Trophoblast cell (in vitro differentiated cells and primary cell): ENCODE data around the gene PLA2G2F.

Source experiments
- DNase-seq, 2 donors: peaks; one replicate each; pipeline ENCODE4 v3.0.0-alpha.2; 2016
- H2AFZ ChIP-seq: 2 replicates; pipeline ENCODE4 v1.6.1; 2013; ENCODE audit warnings: low read length, moderate library complexity, mild to moderate bottlenecking; ENCODE audit not compliant: insufficient read depth, poor library complexity
- H2AK5ac ChIP-seq: 2 replicates; pipeline ENCODE4 v1.6.1; 2013; ENCODE audit warnings: mild to moderate bottlenecking, low read length
- H2BK120ac ChIP-seq: 2 replicates; pipeline ENCODE4 v1.6.1; 2013; ENCODE audit warnings: low read length, mild to moderate bottlenecking, moderate library complexity; ENCODE audit not compliant: insufficient read depth, poor library complexity
- H2BK12ac ChIP-seq: 2 replicates; pipeline ENCODE4 v1.6.1; 2013; ENCODE audit warnings: mild to moderate bottlenecking, low read length, moderate library complexity
- H2BK5ac ChIP-seq: 2 replicates; pipeline ENCODE4 v1.6.1; 2013; ENCODE audit warnings: low read length, low read depth, moderate library complexity, mild to moderate bottlenecking; ENCODE audit not compliant: poor library complexity
- H3K14ac ChIP-seq: 2 replicates; pipeline ENCODE4 v1.6.1; 2013; ENCODE audit warnings: mild to moderate bottlenecking, low read length
- H3K18ac ChIP-seq: 2 replicates; pipeline ENCODE4 v1.6.1; 2013; ENCODE audit warnings: mild to moderate bottlenecking, low read length
- H3K23ac ChIP-seq: 2 replicates; pipeline ENCODE4 v1.6.1; 2013; ENCODE audit warnings: low read length
- H3K27ac ChIP-seq: 2 replicates; pipeline ENCODE4 v1.5.1; 2013; ENCODE audit warnings: low read depth, mild to moderate bottlenecking, inconsistent platforms, low read length, moderate library complexity
- H3K27me3 ChIP-seq: 2 replicates; pipeline ENCODE4 v1.6.1; 2013; ENCODE audit warnings: inconsistent platforms, mild to moderate bottlenecking, low read length, moderate library complexity; ENCODE audit not compliant: insufficient read depth
- H3K36me3 ChIP-seq, 2 experiments: 1 replicate in 1 of 2; 2 replicates in 1 of 2; pipeline ENCODE4 v1.6.1; 2013; ENCODE audit warnings: low read length in 2 of 2, mild to moderate bottlenecking in 2 of 2, moderate library complexity in 1 of 2; ENCODE audit not compliant: insufficient read depth in 2 of 2, control insufficient read depth in 1 of 2
- H3K4ac ChIP-seq: 2 replicates; pipeline ENCODE4 v1.6.1; 2013; ENCODE audit warnings: low read depth, mild to moderate bottlenecking, low read length, moderate library complexity
- H3K4me1 ChIP-seq, 2 experiments: 1 replicate in 1 of 2; 2 replicates in 1 of 2; pipeline ENCODE4 v1.6.1; 2013; ENCODE audit warnings: low read length in 2 of 2, mild to moderate bottlenecking in 2 of 2, moderate library complexity in 1 of 2; ENCODE audit not compliant: insufficient read depth in 2 of 2, control insufficient read depth in 1 of 2
- H3K4me2 ChIP-seq: 2 replicates; pipeline ENCODE4 v1.6.1; 2013; ENCODE audit warnings: inconsistent platforms, mild to moderate bottlenecking, low read length, moderate library complexity
- H3K4me3 ChIP-seq: 2 replicates; pipeline ENCODE4 v1.5.1; 2013; ENCODE audit warnings: mild to moderate bottlenecking, low read depth, low read length, inconsistent platforms
- H3K79me1 ChIP-seq: one replicate; pipeline ENCODE4 v1.6.1; 2013; ENCODE audit warnings: low read length
- H3K79me2 ChIP-seq: 2 replicates; pipeline ENCODE4 v1.6.1; 2013; ENCODE audit warnings: low read length, mild to moderate bottlenecking; ENCODE audit not compliant: control insufficient read depth, insufficient read depth, poor library complexity
- H3K9ac ChIP-seq: 2 replicates; pipeline ENCODE4 v1.6.1; 2013; ENCODE audit warnings: mild to moderate bottlenecking, low read length
- H3K9me3 ChIP-seq: 2 replicates; pipeline ENCODE4 v1.6.1; 2013; ENCODE audit warnings: low read depth, mild to moderate bottlenecking, control low read depth, inconsistent platforms, low read length; ENCODE audit not compliant: insufficient read depth
- H4K12ac ChIP-seq: 2 replicates; pipeline ENCODE4 v1.6.1; 2013; ENCODE audit warnings: low read depth, mild to moderate bottlenecking, low read length, moderate library complexity
- H4K8ac ChIP-seq: 2 replicates; pipeline ENCODE4 v1.6.1; 2013; ENCODE audit warnings: low read depth, mild to moderate bottlenecking, low read length, moderate library complexity
- H4K91ac ChIP-seq: one replicate; pipeline ENCODE4 v1.6.1; 2013; ENCODE audit warnings: low read depth, mild to moderate bottlenecking, low read length, moderate library complexity
- WGBS: extraction: QIAGEN DNeasy Blood & Tissue Kit; methylation state at CpG from one replicate; pipeline ENCODE4 v1.1.7; 2013; ENCODE audit warnings: missing lambda C conversion rate; ENCODE audit not compliant: insufficient read length, insufficient coverage; ENCODE audit errors: extremely low coverage; 5-methylcytosine and 5-hydroxymethylcytosine counted together

The PLA2G2F gene

DNA sequence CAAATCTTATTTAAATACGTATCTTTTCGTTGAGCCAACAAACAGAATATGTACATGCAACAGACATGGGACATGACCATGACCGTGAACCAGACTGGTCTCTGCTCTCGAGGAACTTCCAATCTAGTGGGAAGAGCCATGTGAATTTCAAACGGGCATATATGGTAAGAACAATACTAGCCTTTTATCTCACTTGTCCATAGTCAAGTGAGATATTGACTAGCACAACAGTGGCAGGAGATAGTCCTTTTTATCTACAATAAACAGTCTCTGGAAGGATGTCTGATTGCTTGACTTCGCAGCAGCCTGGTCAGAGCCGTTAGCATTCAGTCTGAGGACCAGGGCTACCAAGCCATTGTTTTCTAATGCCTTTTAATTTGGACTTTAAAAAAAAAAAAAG lies 59.8 kb downstream of the PLA2G2F start:
- H2BK5ac ChIP-seq = no peak overlapping the region
- no peak overlapping the region for H4K8ac ChIP-seq
- H3K9me3 ChIP-seq = no peaks in the 10 kb centered on the region
- H3K4me1 ChIP-seq = peaks cover 0 to 3% of the 10 kb centered on the region in 2 experiments
- no peak overlapping the region for H3K4me2 ChIP-seq
- no peak overlapping the region for H3K23ac ChIP-seq
- H2AFZ ChIP-seq = no peak overlapping the region
- no peak overlapping the region for H3K4me3 ChIP-seq
- no peak overlapping the region for H2AK5ac ChIP-seq
- H3K36me3 ChIP-seq = no peaks in the 10 kb centered on the region
- no peak for DNase-seq
- no peak overlapping the region for H3K14ac ChIP-seq
- H3K27ac ChIP-seq = no peak overlapping the region
- H3K27me3 ChIP-seq = no peaks in the 10 kb centered on the region
- no peak overlapping the region for H3K9ac ChIP-seq
- no peak overlapping the region for H3K4ac ChIP-seq
- no peak overlapping the region for H2BK12ac ChIP-seq
- H4K91ac ChIP-seq = no peak overlapping the region
- H3K18ac ChIP-seq = no peak overlapping the region
- H3K79me2 ChIP-seq = no peaks in the 10 kb centered on the region
- no peak overlapping the region for H2BK120ac ChIP-seq
- no peaks in the 10 kb centered on the region for H3K79me1 ChIP-seq
- H4K12ac ChIP-seq = no peak overlapping the region
- no CpG with 5 or more reads among the region's 7 CpGs for WGBS

DNA sequence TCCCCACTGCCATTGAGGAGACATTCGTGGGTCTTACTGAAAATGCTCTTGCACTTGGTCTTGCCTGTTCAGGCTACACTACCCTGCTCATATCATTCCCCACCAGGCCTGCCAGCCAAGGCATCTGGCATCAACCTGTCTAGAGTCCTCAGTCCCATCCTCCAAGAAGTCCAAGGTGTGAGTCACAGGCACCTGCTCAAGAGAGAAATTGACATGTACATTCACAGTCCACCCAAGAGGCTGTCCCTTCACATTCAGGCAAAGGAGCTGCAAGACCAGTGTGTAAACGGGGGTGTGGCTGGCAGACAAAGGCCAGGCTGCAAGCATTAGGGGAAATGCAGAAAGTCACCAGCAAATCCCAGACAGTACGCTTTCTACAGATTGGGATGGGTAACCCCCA lies 60.3 kb downstream of the PLA2G2F start:
- Histone ChIP-seq H3K79me2 (no peaks in the 10 kb centered on the region), H3K9ac (no peak overlapping the region), H3K36me3 (no peaks in the 10 kb centered on the region), H3K9me3 (no peaks in the 10 kb centered on the region), H3K18ac (no peak overlapping the region), H4K91ac (no peak overlapping the region), H2BK12ac (no peak overlapping the region), H3K23ac (no peak overlapping the region), H3K79me1 (no peaks in the 10 kb centered on the region), H3K27me3 (no peaks in the 10 kb centered on the region), H3K27ac (no peak overlapping the region), H3K14ac (no peak overlapping the region), H2AK5ac (no peak overlapping the region), H3K4me1 (peaks cover 0 to 3% of the 10 kb centered on the region in 2 experiments), H2BK120ac (no peak overlapping the region), H2AFZ (no peak overlapping the region), H3K4ac (no peak overlapping the region), H2BK5ac (no peak overlapping the region), H4K12ac (no peak overlapping the region), H3K4me3 (no peak overlapping the region), H3K4me2 (no peak overlapping the region), H4K8ac (no peak overlapping the region)
- no CpG with 5 or more reads among the region's 3 CpGs for WGBS
- no peak for DNase-seq

DNA sequence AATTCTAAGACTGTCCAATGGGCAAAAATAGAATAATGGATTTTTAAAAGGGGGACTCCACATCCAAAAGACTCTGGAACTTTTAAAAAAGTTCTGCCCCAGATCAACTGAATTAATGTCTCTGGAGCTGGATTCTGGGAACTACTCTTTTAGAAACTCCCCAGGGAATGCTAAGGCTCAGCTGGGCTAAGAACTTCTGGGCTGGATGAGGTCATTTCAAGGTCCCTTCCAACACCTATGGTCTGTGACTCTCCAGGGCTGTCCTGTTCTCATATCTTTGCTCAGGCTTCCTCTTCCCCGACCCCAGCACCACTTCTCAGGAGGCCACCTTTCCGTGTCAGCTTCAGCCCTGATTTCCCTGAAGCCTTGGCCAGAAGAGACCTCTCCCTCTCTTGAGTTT lies 60.7 kb downstream of the PLA2G2F start:
- Histone ChIP-seq H3K9ac (no peak overlapping the region), H3K79me1 (no peaks in the 10 kb centered on the region), H3K4ac (no peak overlapping the region), H2BK12ac (no peak overlapping the region), H3K4me1 (peaks cover 0 to 3% of the 10 kb centered on the region in 2 experiments), H3K9me3 (no peaks in the 10 kb centered on the region), H3K4me2 (no peak overlapping the region), H2AK5ac (no peak overlapping the region), H3K14ac (no peak overlapping the region), H4K8ac (no peak overlapping the region), H3K27me3 (no peaks in the 10 kb centered on the region), H3K4me3 (no peak overlapping the region), H2BK5ac (no peak overlapping the region), H3K27ac (no peak overlapping the region), H3K23ac (no peak overlapping the region), H3K36me3 (no peaks in the 10 kb centered on the region), H2AFZ (no peak overlapping the region), H3K18ac (no peak overlapping the region), H4K12ac (no peak overlapping the region), H2BK120ac (no peak overlapping the region), H4K91ac (no peak overlapping the region), H3K79me2 (no peaks in the 10 kb centered on the region)
- DNase-seq = no peak
- no CpG with 5 or more reads among the region's 2 CpGs for WGBS
